ACC112 (cell line): ENCODE results near the gene NAPB.

Experiments
- H2AFZ ChIP-seq: fragments of 200-600 bp; sonication (generic); one replicate; pipeline ENCODE4 v1.6.0; 2017; ENCODE audit warnings: antibody characterized with exemption, low read length; ENCODE audit not compliant: unreplicated experiment
- H3K27ac ChIP-seq: fragments of 200-600 bp; sonication (generic); 2 replicates; pipeline ENCODE4 v1.5.1; 2014; ENCODE audit warnings: low read depth, mild to moderate bottlenecking, antibody characterized with exemption, low read length, moderate library complexity
- H3K27me3 ChIP-seq: fragments of 200-600 bp; sonication (generic); 2 replicates; pipeline ENCODE4 v1.6.1; 2014; ENCODE audit warnings: mild to moderate bottlenecking, antibody characterized with exemption, low read length, moderate library complexity, mixed read lengths; ENCODE audit not compliant: insufficient read depth
- H3K36me3 ChIP-seq: fragments of 200-600 bp; sonication (generic); 2 replicates; pipeline ENCODE4 v1.6.1; 2016; ENCODE audit warnings: mild to moderate bottlenecking, antibody characterized with exemption, low read length, moderate library complexity, mixed read lengths; ENCODE audit not compliant: insufficient read depth
- H3K4me1 ChIP-seq: fragments of 200-600 bp; sonication (generic); one replicate; pipeline ENCODE4 v1.6.1; 2016; ENCODE audit warnings: low read length, mixed read lengths; ENCODE audit not compliant: insufficient read depth, unreplicated experiment, control insufficient read depth
- H3K4me3 ChIP-seq: fragments of 200-600 bp; sonication (generic); 2 replicates; pipeline ENCODE4 v1.5.1; 2014; ENCODE audit warnings: mild to moderate bottlenecking, low read depth, low read length
- H3K79me2 ChIP-seq: fragments of 200-600 bp; sonication (generic); one replicate; pipeline ENCODE4 v1.6.0; 2016; ENCODE audit warnings: low read length; ENCODE audit not compliant: control insufficient read depth, unreplicated experiment, insufficient read depth

Gene NAPB

DNA sequence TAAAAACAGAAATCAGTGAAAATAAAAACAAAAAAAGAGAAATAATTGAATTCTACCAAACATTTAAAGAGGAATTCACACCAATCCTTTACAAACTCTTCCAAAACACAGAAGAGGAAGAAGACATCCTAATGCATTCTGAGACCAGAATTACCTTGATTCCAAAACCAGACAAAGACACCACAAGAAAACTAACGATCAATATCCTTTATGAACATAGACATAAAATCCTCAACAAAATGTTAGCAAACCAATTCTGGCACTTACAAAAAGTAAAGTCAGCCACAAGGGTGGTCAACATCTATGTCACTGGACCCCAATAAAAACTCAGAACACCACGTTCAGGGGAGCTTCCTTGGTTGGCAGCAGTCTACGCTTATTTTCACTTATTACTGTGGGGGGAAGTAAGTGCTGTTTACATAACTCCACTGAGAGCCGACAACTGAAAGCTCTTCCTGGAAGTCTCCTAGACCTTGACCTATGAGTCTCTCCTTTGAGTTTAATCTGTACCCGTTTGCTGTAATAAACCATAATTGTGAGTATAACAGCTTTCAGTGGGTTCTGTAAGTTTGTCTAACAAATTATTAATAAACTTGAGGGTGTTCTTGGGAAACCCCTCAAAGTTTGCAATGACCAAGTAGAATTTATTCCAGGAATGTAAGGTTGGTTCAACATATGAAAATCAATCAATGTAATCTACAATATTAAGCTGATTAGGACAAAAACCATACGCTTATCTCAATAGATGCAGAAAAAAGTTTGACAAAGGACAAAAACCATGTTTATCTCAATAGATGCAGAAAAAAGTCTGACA is 34.8 kb downstream of the NAPB start:
- no peaks in the 10 kb centered on the region for H3K4me1 ChIP-seq
- no peaks in the 10 kb centered on the region for H3K27me3 ChIP-seq
- H3K27ac ChIP-seq: no peak overlapping the region
- H2AFZ ChIP-seq: no peak overlapping the region
- no peak overlapping the region for H3K4me3 ChIP-seq
- H3K36me3 ChIP-seq: peaks cover 54% of the 10 kb centered on the region
- peaks cover 20% of the 10 kb centered on the region for H3K79me2 ChIP-seq

DNA sequence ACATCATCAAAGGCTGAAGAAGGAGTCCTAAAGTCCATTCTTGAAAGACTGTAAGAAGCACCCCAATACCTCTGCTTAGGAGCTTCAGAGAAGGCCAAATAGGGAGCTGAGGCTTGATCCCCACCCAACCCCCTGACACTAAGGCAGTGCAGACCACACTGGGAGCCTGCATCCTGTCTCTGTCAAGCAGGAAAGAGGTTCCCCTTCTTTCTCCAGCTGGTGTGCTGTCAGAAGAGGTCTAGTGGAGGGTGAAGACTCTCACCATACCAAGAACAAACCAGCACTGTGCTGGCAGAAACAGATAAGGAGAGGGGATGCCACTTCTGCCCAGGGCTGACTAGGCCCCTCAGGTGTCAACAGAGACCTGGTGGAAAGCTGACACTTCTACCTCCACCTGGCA is 39.4 kb downstream of the NAPB start:
- no peak overlapping the region for H3K27ac ChIP-seq
- H3K27me3 ChIP-seq: no peaks in the 10 kb centered on the region
- H2AFZ ChIP-seq: no peak overlapping the region
- peaks cover 41% of the 10 kb centered on the region for H3K36me3 ChIP-seq
- no peaks in the 10 kb centered on the region for H3K4me1 ChIP-seq
- H3K79me2 ChIP-seq: peaks cover 18% of the 10 kb centered on the region
- no peak overlapping the region for H3K4me3 ChIP-seq

DNA sequence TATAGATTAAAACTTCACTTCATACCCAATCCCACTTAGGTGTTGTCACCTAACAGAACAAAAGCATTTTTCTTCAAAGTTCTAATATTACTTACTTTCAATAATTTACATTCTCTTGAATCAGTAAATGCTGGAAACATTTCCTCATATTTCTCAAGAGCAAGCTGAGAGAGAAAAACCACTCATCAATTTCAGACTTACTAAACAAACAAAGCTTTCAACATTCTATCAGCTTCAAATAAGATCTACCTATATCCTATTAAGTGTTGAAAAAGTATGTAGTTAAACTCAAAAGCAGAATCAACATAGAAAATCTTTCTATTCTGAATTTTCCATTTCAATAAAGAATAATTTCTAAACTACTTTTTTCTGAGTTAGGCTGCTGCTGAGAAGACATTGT is 41.5 kb downstream of the NAPB start:
- H3K36me3 ChIP-seq: peaks cover 52% of the 10 kb centered on the region
- H3K27me3 ChIP-seq: no peaks in the 10 kb centered on the region
- no peak overlapping the region for H3K4me3 ChIP-seq
- no peak overlapping the region for H2AFZ ChIP-seq
- no peaks in the 10 kb centered on the region for H3K4me1 ChIP-seq
- peaks cover 7% of the 10 kb centered on the region for H3K79me2 ChIP-seq
- H3K27ac ChIP-seq: no peak overlapping the region

DNA sequence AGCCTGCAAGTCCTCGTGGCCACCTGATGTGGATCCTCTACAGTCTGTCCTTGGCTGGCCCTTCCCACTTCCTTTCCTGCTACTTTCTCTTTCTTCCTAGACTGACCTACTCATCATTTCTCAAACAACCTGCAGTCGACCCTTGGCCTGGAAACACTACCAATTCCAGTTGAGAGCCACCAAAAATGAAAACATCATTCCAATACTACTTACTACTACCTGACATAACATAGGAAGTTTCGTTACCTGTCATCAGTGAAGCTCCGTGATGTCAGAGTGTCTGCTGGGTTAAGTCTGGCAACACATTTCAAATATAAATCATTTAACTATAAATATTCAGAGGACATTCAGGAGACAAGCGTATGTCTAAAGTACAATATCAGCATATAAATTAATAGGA is 45.5 kb downstream of the NAPB start:
- H3K36me3 ChIP-seq: peaks cover 56% of the 10 kb centered on the region
- no peaks in the 10 kb centered on the region for H3K4me1 ChIP-seq

DNA sequence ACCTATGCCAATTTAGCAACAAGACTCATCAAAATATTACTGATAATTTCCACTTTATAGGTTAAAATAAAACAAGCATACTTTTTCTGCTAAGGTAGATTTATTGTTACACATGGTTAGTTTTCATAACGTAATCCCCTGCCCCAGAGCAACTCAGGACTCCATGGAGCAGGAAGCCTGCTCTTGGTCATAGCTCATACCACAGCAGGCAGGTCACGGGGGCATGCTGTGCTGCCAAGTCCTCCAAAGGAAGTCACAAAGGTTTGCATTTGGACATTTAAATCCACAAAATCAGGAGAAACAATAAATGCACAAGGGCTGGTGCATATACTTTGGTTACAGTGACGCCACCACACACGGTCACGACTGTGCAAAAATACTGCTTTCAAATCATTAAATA is 46.8 kb downstream of the NAPB start:
- H3K79me2 ChIP-seq: peaks cover 4% of the 10 kb centered on the region
- H3K4me3 ChIP-seq: no peak overlapping the region
- peaks cover 65% of the 10 kb centered on the region for H3K36me3 ChIP-seq

More for the DNA sequence above, 45.5 kb downstream of the NAPB start:
- Histone ChIP-seq H3K27ac (no peak overlapping the region), H3K79me2 (no peaks in the 10 kb centered on the region), H3K4me3 (no peak overlapping the region), H3K27me3 (no peaks in the 10 kb centered on the region), H2AFZ (no peak overlapping the region)

DNA sequence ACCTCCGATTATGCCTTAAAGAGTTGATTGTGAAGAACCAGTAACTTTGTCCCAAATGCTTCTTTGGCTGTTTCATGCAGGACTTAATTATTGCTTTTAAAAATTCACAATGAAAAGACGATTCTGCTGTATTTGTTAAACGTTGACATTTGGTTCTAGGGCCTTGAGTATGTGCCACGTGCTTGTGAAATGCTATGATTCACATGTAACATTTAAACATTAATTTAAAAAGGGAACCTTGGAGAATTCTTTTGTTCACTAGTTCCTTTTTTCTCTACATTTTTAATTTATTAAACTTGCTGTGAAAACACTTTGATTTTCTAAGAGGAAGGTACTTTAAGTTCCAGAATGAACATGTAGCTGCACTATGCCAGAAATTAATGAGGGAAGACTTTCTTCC is 49.8 kb downstream of the NAPB start:
- Histone ChIP-seq H3K36me3 (peaks cover 52% of the 10 kb centered on the region), H3K4me3 (no peak overlapping the region), H3K4me1 (peaks cover 23% of the 10 kb centered on the region), H3K27me3 (no peaks in the 10 kb centered on the region), H3K27ac (no peak overlapping the region), H2AFZ (no peak overlapping the region), H3K79me2 (peaks cover 24% of the 10 kb centered on the region)

More for the DNA sequence above, 46.8 kb downstream of the NAPB start:
- H3K4me1 ChIP-seq: no peaks in the 10 kb centered on the region
- H3K27me3 ChIP-seq: no peaks in the 10 kb centered on the region
- H3K27ac ChIP-seq: no peak overlapping the region
- H2AFZ ChIP-seq: no peak overlapping the region

DNA sequence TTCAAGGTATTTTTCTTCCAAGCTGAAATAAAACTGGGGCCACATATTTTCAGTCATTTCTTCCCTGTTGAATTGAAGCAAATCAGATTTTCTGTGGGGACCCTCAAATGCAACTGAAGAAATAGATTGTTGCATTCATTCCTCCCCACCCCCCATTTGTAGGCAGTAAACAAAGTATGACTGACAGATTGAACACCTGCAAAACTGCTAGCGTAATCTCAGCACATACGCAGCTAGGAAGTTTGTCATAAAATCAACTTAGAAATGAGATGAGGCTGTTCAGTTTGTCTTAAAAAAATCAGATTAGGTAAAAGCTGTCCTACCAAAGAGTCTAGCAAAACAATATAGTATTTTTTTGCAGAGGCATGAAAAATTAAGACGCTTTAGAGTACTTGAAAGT is 50.4 kb downstream of the NAPB start:
- Histone ChIP-seq H3K27me3 (no peaks in the 10 kb centered on the region), H2AFZ (no peak overlapping the region), H3K27ac (no peak overlapping the region), H3K4me3 (no peak overlapping the region), H3K4me1 (peaks cover 30% of the 10 kb centered on the region), H3K36me3 (peaks cover 45% of the 10 kb centered on the region), H3K79me2 (peaks cover 31% of the 10 kb centered on the region)

DNA sequence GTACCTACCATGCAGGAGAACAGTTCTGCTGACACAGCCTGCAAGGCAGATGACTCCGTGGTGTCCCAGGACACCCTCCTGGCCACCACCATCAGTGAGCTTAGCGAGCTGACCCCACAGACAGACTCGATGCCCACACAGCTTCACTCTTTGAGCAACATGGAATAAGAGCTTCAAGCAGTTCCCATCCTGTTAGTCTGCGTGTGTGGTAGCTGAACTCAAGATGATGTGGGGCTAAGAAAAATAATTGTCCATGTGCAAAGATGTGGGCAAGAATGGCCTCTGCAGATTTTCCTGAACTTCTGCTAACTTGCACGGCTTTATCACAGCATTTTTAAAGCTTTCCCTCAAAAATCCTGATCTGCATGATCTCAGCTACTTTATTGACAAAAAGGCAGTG is 51.0 kb downstream of the NAPB start:
- Histone ChIP-seq H3K27me3 (no peaks in the 10 kb centered on the region), H3K27ac (no peak overlapping the region), H3K36me3 (peaks cover 39% of the 10 kb centered on the region), H2AFZ (no peak overlapping the region), H3K79me2 (peaks cover 37% of the 10 kb centered on the region), H3K4me3 (no peak overlapping the region), H3K4me1 (peaks cover 32% of the 10 kb centered on the region)

DNA sequence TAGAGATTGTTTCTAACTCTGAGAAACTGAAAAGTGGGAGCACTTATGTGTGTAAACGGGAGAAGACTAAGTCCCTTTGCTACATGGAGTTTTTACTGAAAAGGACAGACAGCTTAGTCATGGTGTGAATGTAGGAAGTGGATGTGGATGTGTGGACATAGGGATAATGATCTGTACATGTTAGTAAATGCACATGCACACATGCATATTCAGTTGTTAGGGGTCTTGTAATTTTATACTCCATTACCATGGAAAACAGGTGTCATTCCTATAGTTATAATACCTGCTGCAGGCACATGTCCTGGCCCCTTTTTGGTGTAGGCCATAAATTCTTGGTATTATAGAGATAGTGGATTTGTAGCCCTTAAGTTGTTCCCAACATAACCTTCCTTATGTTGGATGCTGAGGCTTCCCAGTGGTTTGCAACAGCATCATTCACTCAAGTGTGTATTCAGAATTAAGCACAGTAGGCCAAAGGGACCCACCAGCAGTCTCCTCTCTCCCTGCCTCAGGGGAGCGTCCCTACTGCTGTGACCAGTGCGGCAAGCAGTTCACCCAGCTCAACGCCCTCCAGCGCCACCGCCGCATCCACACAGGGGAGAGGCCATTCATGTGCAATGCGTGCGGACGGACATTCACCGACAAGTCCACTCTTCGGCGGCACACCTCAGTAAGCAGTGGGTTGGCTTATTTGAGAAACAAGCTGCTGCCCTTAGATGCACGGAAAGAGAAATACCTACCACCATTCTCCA is 52.0 kb downstream of the NAPB start:
- no peak overlapping the region for H3K27ac ChIP-seq
- H3K79me2 ChIP-seq: peaks cover 47% of the 10 kb centered on the region
- peaks cover 29% of the 10 kb centered on the region for H3K36me3 ChIP-seq
- no peaks in the 10 kb centered on the region for H3K27me3 ChIP-seq
- peaks cover 32% of the 10 kb centered on the region for H3K4me1 ChIP-seq
- H2AFZ ChIP-seq: no peak overlapping the region
- H3K4me3 ChIP-seq: no peak overlapping the region

DNA sequence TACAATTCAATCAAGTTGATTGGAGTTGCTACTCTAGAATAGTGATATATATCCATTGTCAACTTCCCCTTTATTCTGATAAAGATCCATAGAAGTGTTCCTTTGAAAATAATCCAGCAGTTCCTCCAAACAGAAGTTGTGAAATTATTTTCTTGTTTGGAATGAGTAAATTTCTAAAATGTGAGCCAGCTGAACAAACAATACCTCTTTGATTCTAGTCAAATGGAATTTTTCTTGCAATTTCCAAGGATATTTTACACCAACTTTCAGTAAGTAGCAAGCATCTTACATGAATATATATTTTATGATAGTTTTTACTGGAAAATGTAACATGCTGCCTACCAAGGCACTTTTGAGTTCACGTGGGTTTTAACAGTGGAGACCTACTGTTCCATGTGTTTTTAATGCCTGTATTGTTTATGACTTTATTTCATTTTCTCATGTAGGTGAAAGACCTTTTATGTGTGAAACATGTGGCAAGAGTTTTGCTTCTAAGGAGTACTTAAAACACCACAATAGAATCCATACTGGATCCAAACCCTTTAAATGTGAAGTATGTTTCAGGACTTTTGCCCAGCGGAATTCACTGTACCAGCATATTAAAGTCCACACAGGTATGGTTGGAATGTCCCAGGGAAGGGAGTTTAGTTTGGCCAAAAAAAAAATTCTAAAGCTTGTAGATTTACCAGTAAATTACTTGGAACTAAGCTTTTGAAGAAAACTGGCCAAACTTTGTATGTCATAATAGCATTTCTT is 52.8 kb downstream of the NAPB start:
- peaks cover 37% of the 10 kb centered on the region for H3K4me1 ChIP-seq
- no peaks in the 10 kb centered on the region for H3K27me3 ChIP-seq
- H3K36me3 ChIP-seq: peaks cover 22% of the 10 kb centered on the region
- H2AFZ ChIP-seq: no peak overlapping the region
- peak overlapping the region; percentile 38 for H3K27ac ChIP-seq
- H3K4me3 ChIP-seq: no peak overlapping the region
- H3K79me2 ChIP-seq: peaks cover 54% of the 10 kb centered on the region
